ENCODE measurements around the gene NDST4.

Gene NDST4

DNA sequence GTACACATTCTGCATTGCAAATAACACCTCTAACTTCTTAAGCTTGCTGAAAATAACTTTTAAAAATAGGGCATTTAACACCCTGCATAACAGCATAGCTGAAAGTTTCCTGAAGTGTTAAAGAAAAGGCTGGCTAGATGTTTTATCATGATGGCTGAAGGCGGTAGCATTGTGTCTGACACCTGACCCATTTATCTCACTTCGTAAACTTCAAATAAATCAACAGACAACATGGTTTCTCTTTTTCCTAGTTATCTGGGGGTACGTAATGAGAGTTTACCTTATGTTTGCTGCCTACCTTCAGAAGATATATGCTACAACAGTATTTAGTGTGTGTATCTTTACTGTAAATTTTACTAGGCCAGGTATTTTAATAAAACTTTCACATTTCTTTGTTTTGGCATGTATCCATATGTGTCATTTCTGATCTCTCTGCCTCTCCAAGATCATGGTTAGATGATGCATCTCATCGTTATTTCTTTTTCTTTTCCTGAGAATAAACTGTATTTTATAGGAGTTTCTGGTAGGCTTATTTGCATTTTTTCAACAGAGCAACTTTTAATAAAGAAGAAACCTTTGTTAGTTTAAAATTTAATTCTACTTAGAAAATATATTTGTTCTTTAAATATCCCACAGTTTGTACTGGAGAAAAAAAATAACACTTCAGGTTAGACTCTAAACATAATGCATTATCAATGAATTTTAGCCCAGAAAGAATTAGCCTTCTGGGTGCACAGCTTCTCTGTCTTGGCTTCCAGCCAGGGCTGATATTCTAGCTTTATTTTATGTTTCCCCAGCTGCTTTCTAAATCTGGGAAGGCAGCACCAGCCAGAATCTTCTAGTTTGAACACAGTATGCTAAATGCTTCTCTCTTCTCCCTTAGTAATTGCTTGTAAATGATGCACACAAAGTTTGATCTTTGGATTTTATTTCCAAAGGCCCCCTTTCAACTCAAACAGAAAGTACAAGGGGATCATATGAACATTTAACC is 2.9 kb downstream of the NDST4 start:
- H3K9ac ChIP-seq (ENCODE audit: insufficient read length, low read depth): no peak overlapping the region
- H3K36me3 ChIP-seq (ENCODE audit: insufficient read depth, insufficient read length, low read length): no peaks in the 10 kb centered on the region
- DNase-seq (ENCODE audit: low read depth, low spot score): no peak
- no peaks in the 10 kb centered on the region for H3K27me3 ChIP-seq (ENCODE audit: insufficient read depth, insufficient read length)
- TF ChIP-seq YY1 (IDR thresholded peaks at IDR 0.05; ENCODE audit: insufficient read depth, insufficient read length): no peak
- TF ChIP-seq SUZ12 (IDR thresholded peaks at IDR 0.05; ENCODE audit: extremely low read depth, insufficient read depth, insufficient read length): no peak
- no peak for TF ChIP-seq ZNF274 (IDR thresholded peaks at IDR 0.05; ENCODE audit: low read depth, low read length)
- H3K4me3 ChIP-seq (ENCODE audit: insufficient read length, low read depth): no peak overlapping the region
- no peaks in the 10 kb centered on the region for H3K9me3 ChIP-seq (ENCODE audit: insufficient read depth, low read length)
- no peaks in the 10 kb centered on the region for H3K4me1 ChIP-seq (ENCODE audit: insufficient read depth, insufficient read length)

- DNase-seq (ENCODE audit: low read depth, low spot score): no peak
- Histone ChIP-seq H3K27me3 (ENCODE audit: insufficient read depth, insufficient read length) (no peaks in the 10 kb centered on the region), H3K4me1 (ENCODE audit: insufficient read depth, insufficient read length) (no peaks in the 10 kb centered on the region), H3K36me3 (ENCODE audit: insufficient read depth, insufficient read length, low read length) (no peaks in the 10 kb centered on the region), H3K9me3 (ENCODE audit: insufficient read depth, low read length) (no peaks in the 10 kb centered on the region), H3K9ac (ENCODE audit: insufficient read length, low read depth) (no peak overlapping the region), H3K4me3 (ENCODE audit: insufficient read length, low read depth) (no peak overlapping the region)
- TF ChIP-seq YY1 (IDR thresholded peaks at IDR 0.05; ENCODE audit: insufficient read depth, insufficient read length): no peak
- TF ChIP-seq ZNF274 (IDR thresholded peaks at IDR 0.05; ENCODE audit: low read depth, low read length): no peak
- TF ChIP-seq SUZ12 (IDR thresholded peaks at IDR 0.05; ENCODE audit: extremely low read depth, insufficient read depth, insufficient read length): no peak
Observed at GRCh38 chr4:115108850-115109249, 4.6 kb downstream of the NDST4 start.

DNA sequence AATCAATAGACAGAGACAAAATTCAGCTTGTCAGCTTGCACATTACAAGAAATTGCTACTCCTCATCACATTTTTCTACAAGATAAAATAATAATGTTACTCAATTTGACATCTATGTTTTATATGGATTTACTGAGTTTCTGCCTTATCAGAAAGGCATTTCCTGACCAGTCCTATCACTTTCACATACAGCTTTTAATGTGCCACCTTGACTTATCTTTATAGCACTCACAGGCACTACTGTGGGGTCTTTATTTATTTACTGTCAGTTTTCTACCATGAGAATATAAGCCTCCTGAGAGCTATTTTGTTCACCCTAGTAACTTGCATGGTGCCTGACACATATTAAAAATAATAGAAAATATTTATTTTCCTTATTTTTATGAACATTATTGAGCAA is 6.0 kb downstream of the NDST4 start:
- no peaks in the 10 kb centered on the region for H3K9me3 ChIP-seq (ENCODE audit: insufficient read depth, low read length)
- no peaks in the 10 kb centered on the region for H3K27me3 ChIP-seq (ENCODE audit: insufficient read depth, insufficient read length)
- no peak for DNase-seq (ENCODE audit: low read depth, low spot score)
- no peaks in the 10 kb centered on the region for H3K36me3 ChIP-seq (ENCODE audit: insufficient read depth, insufficient read length, low read length)
- no peak overlapping the region for H3K9ac ChIP-seq (ENCODE audit: insufficient read length, low read depth)
- no peak overlapping the region for H3K4me3 ChIP-seq (ENCODE audit: insufficient read length, low read depth)
- TF ChIP-seq ZNF274 (IDR thresholded peaks at IDR 0.05; ENCODE audit: low read depth, low read length): no peak
- TF ChIP-seq SUZ12 (IDR thresholded peaks at IDR 0.05; ENCODE audit: extremely low read depth, insufficient read depth, insufficient read length): no peak
- TF ChIP-seq YY1 (IDR thresholded peaks at IDR 0.05; ENCODE audit: insufficient read depth, insufficient read length): no peak
- H3K4me1 ChIP-seq (ENCODE audit: insufficient read depth, insufficient read length): no peaks in the 10 kb centered on the region

DNA sequence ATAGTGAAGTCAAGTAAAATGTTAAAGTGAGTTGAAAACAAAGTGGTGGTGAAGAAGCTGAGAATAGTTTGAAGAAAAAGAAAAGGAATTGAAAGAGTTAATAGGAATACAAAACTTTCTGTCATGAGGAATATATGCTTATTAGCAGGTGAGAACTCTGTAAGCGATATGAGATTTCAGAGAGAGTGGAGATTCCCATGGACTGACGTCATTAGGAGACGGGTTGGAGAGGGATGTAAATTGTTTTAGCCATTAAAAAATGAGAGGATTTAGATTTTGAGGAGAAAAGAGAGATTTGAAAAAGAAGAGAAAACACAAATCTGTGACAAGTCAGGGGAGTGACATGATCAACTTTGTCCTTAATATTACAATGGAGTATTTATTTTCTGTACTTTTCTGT is 11.7 kb downstream of the NDST4 start:
- Histone ChIP-seq H3K4me3 (ENCODE audit: insufficient read length, low read depth) (no peak overlapping the region), H3K36me3 (ENCODE audit: insufficient read depth, insufficient read length, low read length) (no peaks in the 10 kb centered on the region), H3K4me1 (ENCODE audit: insufficient read depth, insufficient read length) (no peaks in the 10 kb centered on the region), H3K27me3 (ENCODE audit: insufficient read depth, insufficient read length) (no peaks in the 10 kb centered on the region), H3K9me3 (ENCODE audit: insufficient read depth, low read length) (no peaks in the 10 kb centered on the region), H3K9ac (ENCODE audit: insufficient read length, low read depth) (no peak overlapping the region)
- TF ChIP-seq SUZ12 (IDR thresholded peaks at IDR 0.05; ENCODE audit: extremely low read depth, insufficient read depth, insufficient read length) (no peak), ZNF274 (IDR thresholded peaks at IDR 0.05; ENCODE audit: low read depth, low read length) (no peak), YY1 (IDR thresholded peaks at IDR 0.05; ENCODE audit: insufficient read depth, insufficient read length) (no peak)
- no peak for DNase-seq (ENCODE audit: low read depth, low spot score)

- Histone ChIP-seq H3K9ac (ENCODE audit: insufficient read length, low read depth) (no peak overlapping the region), H3K36me3 (ENCODE audit: insufficient read depth, insufficient read length, low read length) (no peaks in the 10 kb centered on the region), H3K4me1 (ENCODE audit: insufficient read depth, insufficient read length) (no peaks in the 10 kb centered on the region), H3K27me3 (ENCODE audit: insufficient read depth, insufficient read length) (no peaks in the 10 kb centered on the region), H3K4me3 (ENCODE audit: insufficient read length, low read depth) (no peak overlapping the region), H3K9me3 (ENCODE audit: insufficient read depth, low read length) (no peaks in the 10 kb centered on the region)
- TF ChIP-seq SUZ12 (IDR thresholded peaks at IDR 0.05; ENCODE audit: extremely low read depth, insufficient read depth, insufficient read length) (no peak), ZNF274 (IDR thresholded peaks at IDR 0.05; ENCODE audit: low read depth, low read length) (no peak), YY1 (IDR thresholded peaks at IDR 0.05; ENCODE audit: insufficient read depth, insufficient read length) (no peak)
- DNase-seq (ENCODE audit: low read depth, low spot score): no peak
Observed at GRCh38 chr4:115090483-115091075, 22.8 kb downstream of the NDST4 start.

DNA sequence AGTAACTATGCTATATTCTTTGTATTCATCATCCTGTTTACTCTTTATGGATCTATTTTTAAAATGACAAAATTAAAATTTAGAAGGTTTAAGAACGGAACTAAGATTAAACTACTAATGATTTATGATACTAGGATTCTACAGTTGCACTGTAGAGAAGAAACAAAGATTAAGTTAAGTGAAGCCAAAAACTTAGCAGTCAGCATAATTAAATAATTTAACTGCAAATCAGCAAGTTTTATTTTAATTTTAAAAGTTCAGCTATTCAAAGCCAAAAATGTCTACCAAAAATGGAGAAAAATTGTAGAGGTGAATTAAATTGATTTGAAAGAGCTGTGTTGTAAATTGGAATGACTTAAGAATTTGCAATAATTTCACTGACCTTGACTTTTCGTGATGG is 30.8 kb downstream of the NDST4 start:
- no peaks in the 10 kb centered on the region for H3K36me3 ChIP-seq (ENCODE audit: insufficient read depth, insufficient read length, low read length)
- TF ChIP-seq SUZ12 (IDR thresholded peaks at IDR 0.05; ENCODE audit: extremely low read depth, insufficient read depth, insufficient read length): no peak
- TF ChIP-seq YY1 (IDR thresholded peaks at IDR 0.05; ENCODE audit: insufficient read depth, insufficient read length): no peak
- no peak for TF ChIP-seq ZNF274 (IDR thresholded peaks at IDR 0.05; ENCODE audit: low read depth, low read length)

DNA sequence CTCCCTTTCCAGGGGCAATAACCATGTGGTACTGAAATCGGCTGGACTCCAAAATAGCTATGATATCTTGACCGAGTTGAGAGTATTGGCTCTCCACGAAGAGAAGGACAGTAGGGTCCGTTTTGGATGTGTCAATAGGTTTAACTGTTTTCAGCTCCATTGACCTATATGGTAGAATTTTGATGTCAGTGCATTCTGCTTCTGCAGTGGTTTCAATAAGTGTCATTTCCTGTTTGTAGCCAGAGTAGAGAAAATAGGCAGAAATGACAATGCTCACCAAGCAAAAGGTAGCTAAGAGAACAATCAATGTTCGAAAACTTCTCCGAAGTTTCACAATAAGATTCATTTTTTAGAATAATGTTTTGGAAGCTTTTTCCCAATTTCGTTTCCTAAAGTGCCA is 36.7 kb downstream of the NDST4 start:
- no peaks in the 10 kb centered on the region for H3K27me3 ChIP-seq (ENCODE audit: insufficient read depth, insufficient read length)
- H3K4me1 ChIP-seq (ENCODE audit: insufficient read depth, insufficient read length): no peaks in the 10 kb centered on the region
- no peak overlapping the region for H3K4me3 ChIP-seq (ENCODE audit: insufficient read length, low read depth)
- H3K36me3 ChIP-seq (ENCODE audit: insufficient read depth, insufficient read length, low read length): no peaks in the 10 kb centered on the region
- no peaks in the 10 kb centered on the region for H3K9me3 ChIP-seq (ENCODE audit: insufficient read depth, low read length)
- no peak for DNase-seq (ENCODE audit: low read depth, low spot score)
- TF ChIP-seq SUZ12 (IDR thresholded peaks at IDR 0.05; ENCODE audit: extremely low read depth, insufficient read depth, insufficient read length) (no peak), ZNF274 (IDR thresholded peaks at IDR 0.05; ENCODE audit: low read depth, low read length) (no peak), YY1 (IDR thresholded peaks at IDR 0.05; ENCODE audit: insufficient read depth, insufficient read length) (no peak)
- H3K9ac ChIP-seq (ENCODE audit: insufficient read length, low read depth): no peak overlapping the region

More for the DNA sequence above, 30.8 kb downstream of the NDST4 start:
- H3K9me3 ChIP-seq (ENCODE audit: insufficient read depth, low read length): peaks cover 22% of the 10 kb centered on the region; the same call in 1 of the 2 replicates
- no peak overlapping the region for H3K4me3 ChIP-seq (ENCODE audit: insufficient read length, low read depth)
- no peak overlapping the region for H3K9ac ChIP-seq (ENCODE audit: insufficient read length, low read depth)
- DNase-seq (ENCODE audit: low read depth, low spot score): no peak
- H3K27me3 ChIP-seq (ENCODE audit: insufficient read depth, insufficient read length): no peaks in the 10 kb centered on the region
- H3K4me1 ChIP-seq (ENCODE audit: insufficient read depth, insufficient read length): no peaks in the 10 kb centered on the region
